NCI-H226 (cell line): Measurements from ENCODE around the gene FNDC3B.
A peak's percentile ranks its signal among the peaks of the same experiment; 100 is the strongest.
"Not testable (repeated sequence)": the region's sequence is repeated elsewhere in the genome, so short reads cannot be mapped to it uniquely, and the experiment has no call there.

Experiments
- DNase-seq: peaks from one replicate; pipeline ENCODE4 v3.0.0-alpha.2; 2015

Gene FNDC3B

GRCh38 chr3:172222478-172223071 is 183.2 kb downstream of the FNDC3B start:
- DNase-seq, result no peak

- no peak for DNase-seq
Observed at GRCh38 chr3:172223870-172224269, 184.5 kb downstream of the FNDC3B start.

- no peak for DNase-seq
Observed at GRCh38 chr3:172224560-172225214, 185.3 kb downstream of the FNDC3B start.

GRCh38 chr3:172225215-172225707 is 185.9 kb downstream of the FNDC3B start:
- DNase-seq, result no peak

GRCh38 chr3:172226831-172227230 is 187.5 kb downstream of the FNDC3B start:
- no peak for DNase-seq

GRCh38 chr3:172227340-172228035 is 188.1 kb downstream of the FNDC3B start:
- DNase-seq, result no peak

GRCh38 chr3:172228036-172228415 is 188.6 kb downstream of the FNDC3B start:
- DNase-seq, result no peak

GRCh38 chr3:172229462-172229861 is 190.1 kb downstream of the FNDC3B start:
- DNase-seq, result no peak

- DNase-seq, result no peak
Observed at GRCh38 chr3:172231318-172231901, 192.0 kb downstream of the FNDC3B start.

GRCh38 chr3:172232579-172233212 is 193.3 kb downstream of the FNDC3B start:
- no peak for DNase-seq

GRCh38 chr3:172233474-172234277 is 194.3 kb downstream of the FNDC3B start:
- DNase-seq, result no peak

- DNase-seq, result no peak
Observed at GRCh38 chr3:172235698-172236097, 196.3 kb downstream of the FNDC3B start.

- no peak for DNase-seq
Observed at GRCh38 chr3:172236771-172237742, 197.7 kb downstream of the FNDC3B start.

- no peak for DNase-seq
Observed at GRCh38 chr3:172238188-172238587, 198.8 kb downstream of the FNDC3B start.

- no peak for DNase-seq
Observed at GRCh38 chr3:172239218-172239790, 199.9 kb downstream of the FNDC3B start.

GRCh38 chr3:172241405-172241804 is 202.0 kb downstream of the FNDC3B start:
- DNase-seq, result no peak

GRCh38 chr3:172242471-172242870 is 203.1 kb downstream of the FNDC3B start:
- not testable (repeated sequence) for DNase-seq

- not testable (repeated sequence) for DNase-seq
Observed at GRCh38 chr3:172243376-172243775, 204.0 kb downstream of the FNDC3B start.

- peak; percentile 80 for DNase-seq
Observed at GRCh38 chr3:172244011-172244410, 204.6 kb downstream of the FNDC3B start.

- DNase-seq, result no peak
Observed at GRCh38 chr3:172245241-172245640, 205.9 kb downstream of the FNDC3B start.
